ENCODE results near the gene FAM114A1. TPM values are rescaled to one million over a fixed set of nuclear protein-coding genes. Genes with fewer than 3 reads are reported as not detected.
A peak's percentile ranks its signal among the peaks of the same experiment; 100 is the strongest.

FAM114A1 gene
- polyA plus RNA-seq, 5 donors: 47.1 to 69.2 (median 54.2) TPM

GRCh38 chr4:38857354-38858096 lies 10.1 kb upstream of the FAM114A1 start:
- DNase-seq: no peak

DNA sequence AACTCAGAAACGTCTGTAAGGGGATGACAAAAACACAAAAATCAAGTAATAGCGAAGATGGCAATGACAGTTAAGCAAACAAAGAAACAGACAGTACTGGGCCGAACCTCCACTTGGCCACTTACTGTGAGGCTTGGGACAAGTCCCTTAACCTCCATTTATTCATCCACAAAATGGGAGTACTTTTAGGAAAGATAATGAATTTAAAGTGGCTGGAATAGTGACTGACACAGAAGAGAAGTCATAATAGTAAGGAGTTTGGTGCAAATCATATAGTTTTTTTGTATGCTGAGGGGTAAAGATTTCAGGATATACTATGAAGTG lies 9.5 kb upstream of the FAM114A1 start:
- no peak for DNase-seq

DNA sequence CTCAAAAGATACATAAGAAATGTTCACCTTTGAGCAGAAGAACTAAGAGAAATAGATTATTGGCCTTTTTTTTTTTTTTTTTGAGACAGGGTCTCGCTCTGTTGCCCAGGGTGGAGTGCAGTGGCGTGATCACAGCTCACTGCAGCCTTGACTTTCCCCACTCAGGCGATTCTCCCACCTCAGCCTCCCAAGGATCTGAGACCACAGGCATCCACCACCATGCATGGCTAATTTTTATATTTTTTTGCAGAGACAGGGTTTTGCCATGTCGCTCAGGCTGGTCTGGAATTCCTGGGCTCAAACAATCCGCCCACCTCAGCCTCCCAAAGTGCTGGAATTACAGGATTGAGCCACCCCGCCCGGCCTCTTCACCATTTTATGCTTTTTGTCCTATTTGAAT lies 8.1 kb upstream of the FAM114A1 start:
- DNase-seq: no peak

DNA sequence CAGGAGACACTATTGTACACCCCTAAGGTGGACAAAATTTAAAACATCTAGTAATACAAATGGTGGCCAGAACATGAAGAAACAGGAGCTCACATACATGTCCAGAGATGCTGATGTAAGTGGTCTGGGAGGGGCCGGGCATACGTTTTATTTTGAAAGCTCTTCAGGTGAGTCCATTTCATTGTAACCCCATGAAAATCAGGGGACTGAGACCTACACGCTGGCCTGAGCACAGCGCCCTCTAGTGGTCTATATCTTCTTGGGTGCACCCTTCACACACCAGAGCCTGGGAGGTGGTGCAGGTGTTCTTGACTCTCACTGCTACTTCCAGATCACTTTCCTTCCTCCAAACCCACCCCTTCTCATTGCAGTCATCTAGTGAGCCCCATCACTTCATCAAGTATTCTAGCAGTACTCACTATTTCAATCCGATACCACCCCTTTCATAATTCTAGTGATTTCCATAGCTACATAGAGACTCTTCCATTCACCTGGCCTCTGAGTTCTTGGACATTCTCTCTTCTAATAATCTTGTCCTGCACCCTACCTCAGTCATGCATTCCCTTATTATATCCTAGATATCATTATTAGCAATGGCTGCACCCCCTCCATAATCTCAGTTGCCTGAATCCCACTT lies 6.7 kb upstream of the FAM114A1 start:
- no peak for DNase-seq

DNA sequence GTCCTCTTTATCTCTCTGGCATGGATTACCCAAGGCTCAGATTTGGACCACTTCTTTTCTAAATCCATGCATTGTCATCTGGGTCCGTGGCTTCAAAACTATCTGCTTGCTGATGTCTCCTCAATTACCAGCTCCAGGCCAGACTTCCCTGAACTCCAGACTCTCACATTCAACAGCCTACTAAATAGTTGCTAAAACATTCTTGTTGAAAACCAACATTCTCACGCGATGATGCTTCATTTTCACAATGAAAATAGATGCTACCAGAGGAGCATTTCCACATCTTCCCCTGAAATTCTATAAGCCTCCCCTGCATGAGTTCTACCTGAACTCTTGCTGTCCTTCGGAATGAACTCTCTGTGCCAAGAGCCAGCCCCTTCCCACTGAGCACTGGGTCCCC lies 5.8 kb upstream of the FAM114A1 start:
- no peak for DNase-seq

GRCh38 chr4:38865445-38865844 lies 2.2 kb upstream of the FAM114A1 start:
- DNase-seq: no peak

- DNase-seq: no peak
Observed at GRCh38 chr4:38866973-38867477, 581 bp upstream of the FAM114A1 start.

- DNase-seq: peak; percentile 55 to 56
Observed at GRCh38 chr4:38868059-38868960, 704 bp downstream of the FAM114A1 start.

- DNase-seq: no peak
Observed at GRCh38 chr4:38869511-38869910, 1.9 kb downstream of the FAM114A1 start.

DNA sequence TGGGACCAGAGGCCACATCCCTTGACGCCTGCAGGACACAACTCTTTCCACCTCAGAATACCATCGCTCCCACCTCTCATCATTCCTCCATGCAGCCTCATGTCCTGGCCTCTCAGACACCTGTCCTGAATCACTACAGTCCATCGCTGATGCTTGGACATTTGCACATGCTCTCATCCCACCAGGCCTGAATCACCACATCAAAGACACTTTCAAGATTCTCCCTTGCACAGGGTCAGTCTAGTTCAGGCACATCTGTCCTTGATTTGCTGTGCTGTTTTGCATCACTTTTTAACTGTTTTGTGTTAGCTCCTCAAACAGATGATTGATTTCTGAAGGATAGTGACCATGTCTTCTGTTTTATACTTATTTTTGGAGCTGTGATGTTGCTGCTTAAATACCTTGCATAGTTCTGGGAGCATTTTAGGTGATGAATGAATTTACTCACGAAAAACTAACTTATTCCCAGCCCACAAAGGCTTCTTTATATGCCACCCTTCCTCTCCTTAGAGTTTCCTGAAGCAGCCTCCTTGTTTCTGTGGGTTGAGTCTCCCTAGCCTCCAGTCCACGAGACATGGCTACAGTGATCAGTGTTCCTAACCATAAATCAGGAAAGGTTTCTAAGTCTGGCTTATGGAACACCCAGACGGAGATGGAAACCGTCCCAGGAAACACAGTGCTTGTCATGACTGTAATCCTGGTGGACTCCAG lies 2.6 kb downstream of the FAM114A1 start:
- DNase-seq: no peak

DNA sequence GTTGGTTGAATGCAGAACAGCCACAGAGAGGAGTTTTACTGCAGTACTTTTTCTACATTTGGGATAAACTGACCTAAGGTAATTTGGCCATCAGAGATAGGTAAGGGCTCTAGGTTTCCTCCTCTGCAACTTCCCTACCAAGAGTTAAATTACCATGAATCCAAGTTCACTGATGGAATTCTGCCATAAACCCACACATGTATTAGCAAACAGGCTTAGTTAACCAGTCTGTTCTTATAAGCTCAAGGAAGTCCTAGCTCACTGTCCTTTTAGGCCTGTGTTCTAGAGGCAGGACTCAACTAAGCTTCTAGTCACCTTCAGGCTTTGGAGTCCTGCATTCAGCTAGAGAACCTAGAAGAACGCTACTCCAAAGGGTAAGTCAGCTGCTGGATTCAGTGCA lies 4.0 kb downstream of the FAM114A1 start:
- DNase-seq: no peak

DNA sequence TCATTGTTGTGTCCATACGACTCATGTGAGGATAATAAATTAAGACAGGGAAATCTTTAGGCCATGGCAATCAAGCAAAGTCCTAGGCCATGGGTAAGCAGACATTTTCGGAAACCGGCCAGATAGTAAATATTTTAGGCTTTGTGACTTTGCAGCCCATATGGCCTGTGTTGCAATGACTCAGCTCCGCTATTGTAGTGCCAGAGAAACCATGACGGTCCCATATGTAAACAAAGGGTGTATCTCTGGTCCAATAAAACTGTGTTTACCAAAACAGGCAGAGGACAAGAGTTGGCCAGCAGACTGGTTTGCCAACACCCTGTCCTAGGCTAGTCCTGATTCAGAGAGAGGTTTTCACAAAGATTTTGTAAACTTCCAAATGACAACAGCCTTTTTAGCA lies 5.0 kb downstream of the FAM114A1 start:
- DNase-seq: no peak

DNA sequence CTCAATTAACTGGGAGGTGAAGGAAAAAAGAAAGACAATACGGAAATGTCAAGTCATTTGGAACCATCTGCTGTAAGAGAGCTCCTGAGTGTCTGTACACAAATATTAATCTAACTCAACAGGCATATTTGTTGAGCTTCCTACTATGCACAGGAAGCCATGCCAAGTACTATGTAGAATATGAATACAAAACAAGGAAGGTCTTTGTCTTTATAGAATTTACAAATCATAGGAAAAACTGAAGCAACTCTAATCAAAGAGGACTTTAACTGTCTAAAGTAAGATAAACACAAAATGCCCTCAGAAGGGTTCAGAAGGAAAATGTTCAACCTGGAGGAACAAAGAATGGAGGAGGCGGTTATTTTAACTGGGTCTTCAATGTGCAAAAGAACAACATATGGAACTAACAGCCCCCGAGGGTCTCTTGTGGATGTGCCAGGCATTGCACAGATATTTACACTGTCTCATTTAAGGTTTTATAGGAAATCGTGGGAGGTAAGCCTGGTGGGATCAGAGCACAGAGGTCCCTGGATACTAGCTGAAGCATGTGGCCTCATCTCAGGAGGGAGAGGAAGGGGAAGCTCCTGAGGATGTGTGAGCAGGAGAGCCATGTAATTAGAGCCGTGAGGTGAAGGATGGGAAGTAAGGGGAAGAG lies 5.8 kb downstream of the FAM114A1 start:
- DNase-seq: no peak

DNA sequence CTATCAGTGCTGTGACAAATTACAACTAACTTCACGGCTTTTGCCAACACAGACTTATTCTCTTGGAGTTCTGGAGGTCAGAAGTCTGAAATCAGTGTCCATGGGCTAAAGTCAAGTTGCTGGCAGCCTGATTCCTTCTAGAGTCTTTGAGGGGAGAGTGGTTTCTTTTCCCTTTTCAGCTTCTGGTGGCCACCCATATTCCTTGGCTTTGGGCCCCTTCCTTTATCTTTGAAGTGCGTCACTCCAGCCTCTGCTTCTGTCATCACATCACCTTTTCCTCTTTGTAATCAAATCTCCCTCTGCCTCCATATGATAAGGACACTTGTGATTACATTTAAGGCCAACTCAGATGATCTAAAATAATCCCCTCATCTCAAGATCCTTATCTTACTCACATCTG lies 9.0 kb downstream of the FAM114A1 start:
- DNase-seq: no peak

DNA sequence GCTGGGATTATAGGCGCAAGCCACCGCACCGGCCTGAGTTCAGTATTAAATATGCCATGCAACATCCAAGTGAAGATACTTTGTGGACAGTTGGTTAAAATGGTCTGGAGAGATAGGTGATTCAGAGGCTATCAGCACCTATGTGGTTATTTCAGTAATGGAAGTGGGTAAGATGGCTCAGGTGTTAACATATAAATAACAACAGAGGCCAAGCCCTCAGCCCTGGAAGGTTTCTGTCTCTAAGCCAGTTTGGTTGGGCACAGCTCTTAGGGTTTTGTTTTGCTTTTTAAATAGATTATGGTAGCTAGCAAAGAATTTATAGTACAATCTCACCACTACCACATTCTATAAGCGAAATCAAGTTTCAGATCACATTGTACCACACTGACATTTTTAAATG lies 16.6 kb downstream of the FAM114A1 start:
- no peak for DNase-seq

- no peak for DNase-seq
Observed at GRCh38 chr4:38889143-38889542, 21.5 kb downstream of the FAM114A1 start.

DNA sequence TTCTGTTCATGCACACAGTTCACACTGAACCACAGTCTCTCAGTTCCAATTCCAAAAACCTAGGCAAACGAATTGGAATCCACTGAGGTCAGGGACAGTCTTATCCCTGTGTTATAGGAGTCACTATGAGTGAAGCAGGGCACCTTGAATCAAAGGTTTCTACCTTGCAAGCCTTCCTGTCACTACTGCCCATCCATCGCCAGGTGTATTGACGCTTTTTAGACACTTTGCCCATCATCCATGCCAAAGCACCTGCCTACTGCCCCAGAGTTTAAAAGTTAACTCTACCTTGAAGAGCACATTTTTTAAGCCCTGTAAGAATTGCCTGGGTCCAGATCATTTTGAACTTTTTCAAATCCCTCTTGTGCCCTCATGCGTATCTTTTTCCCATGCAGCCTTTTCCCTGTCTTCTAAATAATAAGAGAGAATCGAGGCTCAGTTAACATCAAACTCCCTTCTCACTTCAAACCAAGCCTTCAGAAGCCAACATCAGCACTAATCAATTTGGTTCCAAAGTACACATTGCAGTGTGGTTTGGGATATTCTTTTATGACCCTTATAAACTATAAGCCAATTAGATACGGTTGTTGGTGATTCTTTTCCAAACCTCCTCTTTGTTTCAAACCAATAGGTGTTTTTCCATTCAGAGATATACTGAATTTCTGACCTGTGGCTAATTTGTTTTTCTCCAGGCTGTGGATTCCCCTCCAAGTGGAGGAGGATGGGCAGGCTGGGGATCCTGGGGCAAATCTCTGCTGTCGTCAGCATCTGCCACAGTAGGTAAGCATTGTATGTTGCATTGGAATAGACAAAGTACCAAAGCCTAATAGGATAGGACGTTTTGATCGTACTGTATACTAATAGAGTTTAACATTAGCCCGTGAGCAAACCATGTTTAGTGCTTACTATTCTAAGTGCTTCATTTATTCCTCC lies 23.7 kb downstream of the FAM114A1 start:
- no peak for DNase-seq

DNA sequence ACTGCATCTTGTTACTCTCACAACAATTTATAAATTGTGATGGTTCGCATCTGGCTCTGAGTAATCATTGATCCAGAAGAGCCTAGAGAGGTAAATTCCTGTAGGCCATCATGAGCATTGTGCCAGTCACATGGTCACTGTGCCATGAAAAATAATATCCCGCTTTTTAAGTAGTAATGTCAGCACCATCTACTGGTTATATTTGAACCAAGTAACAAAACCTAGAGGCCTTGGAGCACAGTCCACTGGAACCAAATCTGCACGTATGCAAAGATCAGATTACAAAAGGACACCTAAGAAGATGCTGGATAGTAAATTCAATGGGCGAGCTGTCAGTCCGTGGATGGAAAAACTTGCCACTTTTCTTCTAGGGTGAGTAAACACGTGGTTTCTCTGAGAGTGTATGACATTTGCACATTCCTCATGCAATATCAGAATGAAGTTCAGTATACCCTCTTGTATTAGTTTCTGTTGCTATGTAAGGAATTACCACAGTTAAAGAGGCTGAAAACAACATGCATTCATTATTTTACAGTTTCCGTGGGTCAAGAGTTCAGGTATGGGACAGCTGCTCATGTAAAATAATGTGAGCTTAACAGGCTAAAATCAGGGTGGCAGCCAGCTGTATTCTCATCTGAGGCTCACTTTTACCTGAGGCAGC lies 26.8 kb downstream of the FAM114A1 start:
- DNase-seq: no peak

DNA sequence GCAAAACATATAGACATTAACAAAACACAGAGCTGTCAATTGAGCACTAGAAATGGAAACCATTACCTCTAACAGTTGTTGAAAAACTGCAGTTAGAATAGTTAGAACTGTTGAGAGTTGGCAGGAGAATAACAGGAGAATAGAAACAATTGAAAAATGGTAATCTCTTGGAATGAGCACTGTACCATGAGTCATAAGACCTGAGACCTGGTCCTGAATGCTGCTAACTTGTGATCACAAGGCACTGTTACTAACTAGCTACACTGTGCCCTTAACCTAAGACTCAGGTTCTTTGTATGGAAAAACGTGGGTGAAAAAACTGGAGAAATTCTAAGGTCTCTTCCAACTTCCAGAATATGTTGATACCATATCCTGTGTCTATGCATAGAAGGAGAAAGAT lies 29.3 kb downstream of the FAM114A1 start:
- DNase-seq: no peak

- no peak for DNase-seq
Observed at GRCh38 chr4:38898245-38898644, 30.6 kb downstream of the FAM114A1 start.

Data from right lung (tissue), 5 donors.